GM12891 (cell line): Measurements from ENCODE around the gene CTCF.

Experiments used
- DNase-seq: peaks from one replicate; pipeline ENCODE4 v3.0.0; 2011; ENCODE audit warnings: low spot score; ENCODE audit not compliant: insufficient read length
- FAIRE-seq: peaks from 2 replicates; lab custom pipeline; 2011; peaks lifted over from hg19 to GRCh38; lab: Jason Lieb, UNC
- PAX5 ChIP-seq: IDR thresholded peaks from 2 replicates; pipeline ENCODE4 v1.6.1; 2011; ENCODE audit warnings: low read length, moderate library complexity, mild to moderate bottlenecking; ENCODE audit not compliant: insufficient read depth, severe bottlenecking
- POLR2A ChIP-seq: IDR thresholded peaks from 2 replicates; pipeline ENCODE4 v1.6.1; 2011; ENCODE audit warnings: low read depth, low read length, control low read depth
- POLR2AphosphoS5 ChIP-seq: IDR thresholded peaks from 2 replicates; pipeline ENCODE4 v1.6.1; 2011; ENCODE audit warnings: low read depth, low read length, control low read depth
- POU2F2 ChIP-seq: IDR thresholded peaks from 2 replicates; pipeline ENCODE4 v1.6.1; 2011; ENCODE audit warnings: low read depth, mild to moderate bottlenecking, control low read depth, low read length, moderate library complexity
- SPI1 ChIP-seq: IDR thresholded peaks from 2 replicates; pipeline ENCODE4 v1.6.1; 2011; ENCODE audit warnings: low read depth, low read length, control low read depth
- TAF1 ChIP-seq: IDR thresholded peaks from 2 replicates; pipeline ENCODE4 v1.6.1; 2011; ENCODE audit warnings: low read depth, low read length, control low read depth

CTCF gene

DNA sequence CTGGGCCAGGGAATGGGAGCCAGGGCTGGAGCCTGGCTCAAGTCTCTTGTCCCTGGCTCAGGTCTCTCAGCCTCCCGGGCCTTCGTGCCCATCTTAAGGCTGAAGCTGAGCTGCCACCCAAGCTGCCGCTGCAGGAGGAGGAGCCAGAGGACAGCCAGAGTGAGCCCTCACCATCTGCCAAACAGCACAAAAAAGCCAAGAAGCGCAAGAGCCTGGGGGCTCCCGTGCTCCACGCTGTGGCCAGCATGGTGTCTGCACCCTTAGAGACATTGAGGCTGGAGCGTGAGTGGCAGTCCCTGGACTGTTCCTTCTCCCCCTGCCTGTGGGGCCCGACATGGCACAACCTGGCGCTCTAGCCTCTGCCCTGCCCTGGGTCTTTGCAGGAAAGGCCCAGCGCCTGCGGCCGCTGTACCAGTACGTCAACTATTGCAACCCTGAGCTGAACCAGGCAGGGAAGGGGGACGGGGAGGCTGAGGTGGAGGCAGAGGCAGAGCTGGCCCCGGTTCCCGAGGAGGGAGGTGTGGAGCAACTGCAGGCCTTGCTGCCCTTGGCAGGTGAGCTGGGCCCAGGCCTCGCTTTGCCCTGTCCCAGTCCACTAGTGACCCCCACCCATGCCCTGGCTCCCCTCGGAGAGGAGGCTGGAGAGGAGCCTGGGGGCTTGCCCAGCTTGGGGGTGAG is 105.6 kb downstream of the CTCF start:
- FAIRE-seq = peak; percentile 93

DNA sequence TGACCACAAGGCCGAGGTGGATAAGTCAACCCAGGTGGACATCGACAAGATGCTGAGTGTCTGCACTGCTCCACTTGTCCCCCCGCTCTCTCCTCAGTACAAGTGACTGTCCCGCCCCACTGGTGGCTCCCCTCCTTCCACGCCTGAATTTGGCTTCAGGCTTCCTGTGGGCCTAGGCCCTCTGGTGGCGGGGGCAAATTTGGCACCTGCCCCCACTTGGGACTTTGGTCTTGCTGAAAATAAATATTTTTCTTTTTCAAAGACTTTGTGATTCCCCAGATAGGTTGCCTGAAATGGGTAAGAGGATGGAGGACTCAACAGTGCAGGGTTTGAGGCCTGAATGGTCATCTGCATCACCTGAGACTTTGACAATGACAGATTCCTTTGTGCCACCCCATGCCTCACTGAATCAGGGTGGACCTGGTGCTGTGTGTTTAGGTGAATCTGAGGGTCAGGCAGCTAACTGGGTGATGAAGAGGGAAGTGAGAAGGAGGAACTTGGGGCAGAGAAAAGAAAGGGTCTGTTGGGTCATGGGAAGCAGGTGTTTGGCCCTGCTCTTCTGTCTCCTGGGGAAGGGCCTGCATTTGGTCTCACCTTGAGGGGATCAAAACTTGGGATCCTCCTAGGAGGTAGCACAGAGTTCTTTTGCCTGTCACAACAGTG is 106.3 kb downstream of the CTCF start:
- no peak for DNase-seq
- FAIRE-seq = no peak
- no peak for TF ChIP-seq TAF1
- peak; percentile 53; the same call in 1 of the 2 replicates for TF ChIP-seq SPI1

More for the DNA sequence above, 105.6 kb downstream of the CTCF start:
- TF ChIP-seq POU2F2 (0 out of 2 replicates have a peak, but pooled peaks have one; percentile 32), POLR2AphosphoS5 (no peak), SPI1 (no peak)
- peak; percentile 93 for DNase-seq

DNA sequence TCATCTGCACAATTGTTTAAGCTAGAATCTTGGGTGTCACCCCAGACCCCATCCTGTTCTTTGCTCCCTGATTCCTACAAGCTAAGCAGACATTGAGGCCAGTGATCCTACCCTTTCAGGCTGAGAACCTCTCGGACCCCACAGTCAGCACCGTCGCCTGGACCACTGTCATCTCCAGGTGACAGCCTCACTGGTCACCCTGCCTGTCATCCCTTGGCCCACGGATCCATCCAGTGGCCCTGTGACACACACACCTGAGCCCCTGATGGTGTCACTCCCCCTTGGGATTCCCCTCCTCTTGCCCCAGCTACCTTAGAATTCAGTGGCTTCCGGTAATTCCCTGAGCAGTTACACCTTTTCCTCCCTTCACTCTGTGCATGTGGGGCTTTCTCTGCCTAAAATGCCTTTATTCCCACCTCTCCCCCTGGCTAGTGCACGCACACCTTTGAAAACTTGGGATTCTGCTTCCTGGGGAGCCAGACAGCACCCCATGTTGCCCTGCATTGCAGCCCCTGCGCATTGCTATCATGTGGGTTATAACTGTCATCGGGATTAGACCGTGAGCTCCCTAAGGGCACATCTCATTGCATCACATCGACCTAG is 107.3 kb downstream of the CTCF start:
- no peak for FAIRE-seq
- TF ChIP-seq POLR2A = no peak
- no peak for TF ChIP-seq TAF1
- no peak for TF ChIP-seq POU2F2
- no peak for TF ChIP-seq SPI1
- TF ChIP-seq POLR2AphosphoS5 = no peak

DNA sequence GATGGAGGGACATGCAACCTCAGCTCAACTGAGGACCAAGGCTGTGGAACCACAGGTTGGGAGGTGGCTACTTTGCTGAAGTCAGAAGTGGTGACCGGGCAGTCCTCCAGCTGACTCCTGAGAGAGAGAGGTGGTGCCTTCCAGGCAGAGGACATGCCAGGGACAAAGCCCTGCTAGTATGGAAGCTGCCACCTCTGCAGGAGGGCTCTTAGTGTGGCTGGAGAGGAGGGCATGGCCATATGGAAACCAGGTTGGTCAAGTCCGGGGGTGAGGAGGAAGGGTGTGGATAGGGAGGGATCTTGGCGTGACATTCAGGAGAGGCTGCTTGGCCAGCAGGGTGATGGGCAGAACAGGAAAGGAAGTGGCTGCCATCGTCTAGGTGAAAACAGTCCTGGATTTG is 110.0 kb downstream of the CTCF start:
- no peak for DNase-seq

More for the DNA sequence above, 107.3 kb downstream of the CTCF start:
- no peak for DNase-seq

DNA sequence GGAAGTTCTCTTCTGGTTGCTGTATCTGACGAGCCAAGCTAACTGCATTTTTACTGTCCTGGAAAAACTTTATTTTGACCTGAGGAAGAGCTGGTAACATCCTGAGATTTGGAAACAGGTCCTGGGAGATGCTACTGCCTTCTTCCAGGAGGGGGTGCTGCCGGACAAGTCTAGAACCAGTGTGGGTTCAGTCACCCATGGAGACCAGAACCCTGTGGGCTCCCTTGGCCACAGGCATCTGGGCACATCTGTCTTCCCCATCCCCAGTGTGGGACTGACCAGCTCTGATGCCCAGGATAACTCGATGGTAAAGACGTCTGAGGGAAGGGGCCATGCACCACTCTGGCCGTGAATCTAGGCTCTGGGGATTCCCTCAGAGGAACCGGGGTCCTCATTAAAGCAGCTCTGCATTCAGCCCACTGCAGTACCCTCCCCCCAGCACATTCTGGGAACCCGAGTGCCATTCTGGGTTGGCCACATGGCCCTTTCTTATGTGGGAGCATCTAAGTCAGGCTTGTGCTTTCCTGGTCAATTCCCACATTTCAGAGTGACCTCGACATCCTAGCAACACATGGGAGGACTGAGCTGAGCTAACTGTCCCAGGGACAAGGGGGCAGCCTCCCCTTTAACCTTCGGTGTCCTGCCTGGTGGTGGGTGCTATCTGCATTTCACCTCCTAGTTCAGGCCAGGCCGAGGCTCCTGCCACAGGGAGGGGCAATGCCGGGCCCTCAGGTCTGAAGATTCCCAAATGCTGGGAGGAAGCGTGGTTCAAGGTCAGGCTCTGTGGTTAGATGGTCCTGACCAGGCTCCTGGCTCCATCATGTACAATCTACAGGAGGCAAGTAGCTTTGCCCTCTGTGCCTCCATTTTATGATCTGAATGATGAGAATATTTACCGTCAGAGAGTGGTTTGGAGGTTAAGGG is 110.7 kb downstream of the CTCF start:
- FAIRE-seq = peak; percentile 90
- TF ChIP-seq PAX5 (peak; percentile 89), TAF1 (no peak)
- peak; percentile 79 for DNase-seq

More for the DNA sequence above, 110.0 kb downstream of the CTCF start:
- FAIRE-seq = no peak
- no peak for TF ChIP-seq SPI1
- no peak for TF ChIP-seq TAF1
- no peak for TF ChIP-seq POLR2AphosphoS5
- no peak for TF ChIP-seq PAX5
- TF ChIP-seq POLR2A = no peak
- no peak for TF ChIP-seq POU2F2

DNA sequence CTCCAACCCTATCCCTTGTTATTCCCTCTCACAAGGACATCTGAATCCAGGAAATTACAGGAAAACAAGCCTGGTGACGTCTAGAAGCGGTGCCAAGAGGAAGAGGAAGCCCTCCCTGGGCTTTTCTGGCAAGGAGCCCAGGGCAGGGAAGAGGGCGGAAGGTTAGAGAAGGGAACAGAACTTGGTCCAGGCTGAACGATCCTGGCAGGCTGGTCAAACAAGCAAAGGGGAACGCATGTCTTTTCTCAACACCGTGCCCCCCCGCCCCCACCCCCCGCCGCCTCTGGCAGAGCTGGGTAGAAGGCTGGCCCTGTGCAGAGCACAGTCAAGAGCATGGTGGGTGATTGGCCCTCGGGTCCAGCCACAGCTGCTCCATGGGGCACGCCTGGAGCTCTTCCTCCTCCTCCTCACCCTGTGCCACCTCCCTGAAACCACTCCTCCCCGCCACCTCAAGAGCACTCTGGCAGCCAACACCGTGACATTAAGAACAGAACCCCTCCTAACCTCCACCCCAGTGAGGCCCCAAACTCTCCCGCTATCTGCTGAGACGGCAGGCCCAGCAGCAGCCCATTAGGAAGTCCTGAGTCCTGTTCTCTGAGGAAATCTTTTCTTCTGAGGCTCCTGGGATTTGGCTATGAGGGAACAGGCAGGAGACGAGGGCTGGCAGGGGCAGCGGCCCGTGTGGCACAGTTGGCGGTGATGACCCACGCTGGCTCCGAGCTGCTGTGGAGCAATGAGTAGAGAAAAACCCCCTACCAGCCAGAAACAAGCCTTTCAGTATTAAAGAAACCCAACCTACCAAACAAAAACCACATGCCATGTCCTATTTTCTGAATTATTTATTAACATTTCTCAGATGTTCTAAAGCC is 111.6 kb downstream of the CTCF start:
- TF ChIP-seq TAF1 (no peak), SPI1 (no peak), PAX5 (no peak), POLR2AphosphoS5 (no peak), POLR2A (no peak), POU2F2 (no peak)
- DNase-seq (no peak), FAIRE-seq (no peak)

DNA sequence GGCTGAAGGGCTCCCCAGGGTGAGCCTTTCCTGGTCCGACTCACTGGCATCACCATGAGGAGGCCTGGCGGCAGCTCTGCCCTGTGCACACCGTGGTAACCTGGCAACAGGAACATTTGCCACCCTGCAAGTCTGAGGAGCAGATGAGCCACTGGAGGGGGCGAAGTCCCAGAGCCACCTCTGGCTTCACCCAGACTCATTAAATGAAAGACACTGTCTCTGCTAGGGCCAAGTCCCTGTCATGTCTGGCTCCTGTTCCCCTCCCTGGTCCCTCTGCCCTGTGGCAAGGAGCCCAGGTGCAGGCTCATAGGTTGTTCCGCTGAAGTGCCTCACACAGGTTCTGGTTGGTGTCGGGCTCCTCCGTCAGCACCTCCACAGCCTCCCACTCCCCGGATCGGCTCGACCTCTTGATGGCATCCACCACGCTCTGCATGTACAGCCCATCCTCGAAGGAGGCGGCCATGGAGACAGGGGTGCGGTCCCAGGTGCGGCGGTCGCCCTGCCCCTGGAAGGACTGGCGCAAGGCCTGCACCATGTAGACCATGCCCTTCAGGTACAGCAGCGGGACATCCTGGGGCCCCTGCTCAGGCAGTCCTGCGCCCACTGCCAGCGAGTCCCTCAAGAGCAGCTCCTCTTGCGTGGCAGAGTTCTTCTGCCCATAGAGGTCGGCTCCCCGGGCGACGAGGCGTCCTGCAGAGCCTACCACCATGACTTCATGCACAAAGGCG is 112.7 kb downstream of the CTCF start:
- FAIRE-seq (no peak), DNase-seq (no peak)
- no peak for TF ChIP-seq POLR2AphosphoS5
- no peak for TF ChIP-seq SPI1
- TF ChIP-seq TAF1 = no peak
- no peak for TF ChIP-seq POU2F2
- no peak for TF ChIP-seq POLR2A
- no peak for TF ChIP-seq PAX5

DNA sequence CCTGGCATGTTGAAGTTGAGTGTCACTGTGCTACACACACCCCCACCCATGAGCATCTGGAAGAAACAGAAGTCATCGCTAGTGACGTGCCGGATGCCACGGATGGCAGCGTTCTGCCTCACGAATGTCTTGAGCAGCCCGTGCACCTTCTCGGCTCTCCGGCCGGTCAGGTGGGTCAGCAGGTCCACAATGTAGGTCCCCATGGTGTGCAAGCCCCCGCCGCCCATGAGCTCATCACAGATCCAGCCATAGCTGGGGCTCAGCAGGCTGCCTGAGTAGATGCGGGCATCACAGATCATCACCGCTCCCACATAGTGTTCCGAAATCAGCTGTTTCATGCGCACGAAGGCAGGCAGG is 113.2 kb downstream of the CTCF start:
- no peak for FAIRE-seq
- no peak for TF ChIP-seq SPI1
- TF ChIP-seq TAF1 = no peak
- TF ChIP-seq POLR2AphosphoS5 = no peak
- no peak for TF ChIP-seq POU2F2
- no peak for TF ChIP-seq PAX5
- no peak for TF ChIP-seq POLR2A
- no peak for DNase-seq

DNA sequence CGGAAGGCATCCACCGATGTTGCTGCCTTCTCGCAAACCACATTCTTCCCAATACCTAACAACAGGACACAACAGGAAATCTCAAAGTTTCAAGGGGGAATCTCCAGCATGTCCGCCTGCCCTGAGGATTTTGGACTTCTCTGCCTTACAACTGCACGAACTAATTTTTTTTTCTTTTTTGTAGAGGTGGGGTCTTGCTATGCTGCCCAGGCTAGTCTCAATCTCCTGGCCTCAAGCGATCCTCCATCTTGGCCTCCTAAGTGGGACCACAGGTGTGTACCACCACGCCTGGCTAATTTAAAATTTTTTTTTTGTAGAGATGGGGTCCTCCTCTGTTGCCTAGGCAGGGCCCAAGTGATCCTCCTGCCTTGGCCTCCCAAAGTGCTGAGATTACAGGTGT is 113.7 kb downstream of the CTCF start:
- no peak for DNase-seq
- TF ChIP-seq POU2F2 (no peak), POLR2A (no peak), TAF1 (no peak), SPI1 (no peak), PAX5 (no peak), POLR2AphosphoS5 (no peak)
- no peak for FAIRE-seq
